Hepatocyte (in vitro differentiated cells): ENCODE results near the gene DDN. TPM values are rescaled to one million over a fixed set of nuclear protein-coding genes. Genes with fewer than 3 reads are reported as not detected.

Experiments
- DNase-seq: peaks from one replicate; pipeline ENCODE4 v3.0.0-alpha.2; 2016; ENCODE audit warnings: low spot score
- H2AFZ ChIP-seq: fragments of 200-600 bp; sonication (generic); 2 replicates; pipeline ENCODE4 v1.6.0; 2016; ENCODE audit warnings: antibody characterized with exemption, mild to moderate bottlenecking
- H3K27ac ChIP-seq: fragments of 200-600 bp; sonication (generic); 2 replicates; pipeline ENCODE4 v1.5.1; 2016; ENCODE audit warnings: mild to moderate bottlenecking
- H3K27me3 ChIP-seq: fragments of 200-600 bp; sonication (generic); 2 replicates; pipeline ENCODE4 v1.6.1; 2016
- H3K36me3 ChIP-seq: fragments of 200-600 bp; sonication (generic); replicated peaks from 2 replicates; pipeline ENCODE4 v1.5.1; 2016; ENCODE audit warnings: low read depth; ENCODE audit not compliant: insufficient read depth
- H3K4me1 ChIP-seq: fragments of 200-600 bp; sonication (generic); 2 replicates; pipeline ENCODE4 v1.5.1; 2016; ENCODE audit warnings: mild to moderate bottlenecking, moderate library complexity; ENCODE audit not compliant: insufficient read depth
- H3K4me2 ChIP-seq: fragments of 200-600 bp; sonication (generic); 2 replicates; pipeline ENCODE4 v1.6.0; 2016
- H3K4me3 ChIP-seq: fragments of 200-600 bp; sonication (generic); 2 replicates; pipeline ENCODE4 v1.5.1; 2016; ENCODE audit warnings: mild to moderate bottlenecking
- H3K79me2 ChIP-seq: fragments of 200-600 bp; sonication (generic); 2 replicates; pipeline ENCODE4 v1.6.0; 2017; ENCODE audit warnings: mild to moderate bottlenecking
- H3K9me2 ChIP-seq: fragments of 200-600 bp; sonication (generic); replicated peaks from 2 replicates; pipeline ENCODE4 v1.6.0; 2017; ENCODE audit warnings: mild to moderate bottlenecking; ENCODE audit not compliant: insufficient read depth
- H3K9me3 ChIP-seq: fragments of 200-600 bp; sonication (generic); 2 replicates; pipeline ENCODE4 v1.5.1; 2016; ENCODE audit warnings: low read depth, mild to moderate bottlenecking
- H4K20me1 ChIP-seq: fragments of 200-600 bp; sonication (generic); 2 replicates; pipeline ENCODE4 v1.6.0; 2016; ENCODE audit warnings: mild to moderate bottlenecking; ENCODE audit not compliant: insufficient read depth, poor library complexity, severe bottlenecking
- CTCF ChIP-seq: fragments of 200-600 bp; sonication (generic); IDR thresholded peaks from 2 replicates; pipeline ENCODE4 v1.5.1; 2016; ENCODE audit warnings: antibody characterized with exemption, mild to moderate bottlenecking; ENCODE audit not compliant: poor library complexity
- EZH2 ChIP-seq: fragments of 200-600 bp; sonication (generic); IDR thresholded peaks from 2 replicates; pipeline ENCODE4 v1.6.1; 2016; ENCODE audit warnings: antibody characterized with exemption, mild to moderate bottlenecking, borderline replicate concordance
- EZH2phosphoT487 ChIP-seq: fragments of 200-600 bp; sonication (generic); IDR thresholded peaks from one replicate; pipeline ENCODE4 v1.6.1; 2018; ENCODE audit warnings: antibody characterized with exemption, mild to moderate bottlenecking, low read depth, moderate library complexity; ENCODE audit not compliant: unreplicated experiment, severe bottlenecking
- WGBS: methylation state at CpG from one replicate; pipeline ENCODE4 v1.1.6; 2016; ENCODE audit warnings: low lambda C conversion rate; ENCODE audit errors: missing lambda C conversion rate; 5-methylcytosine and 5-hydroxymethylcytosine counted together
- polyA plus RNA-seq: library from polyadenylated mRNA; unstranded; fragments of >200 nt; fragmentation: Nextera tagmentation; extraction: Ambion mirVana; gene quantifications from 2 replicates; pipeline ENCODE4 v1.2.1, GENCODE V29; 2016
- total RNA-seq: library from RNA; depleted of rRNA; stranded (reverse); fragments of >200 nt; gene quantifications from 2 replicates; pipeline ENCODE4 v1.2.3, GENCODE V29; 2014

Gene DDN
- total and polyA plus RNA-seq, 2 experiments from 2014 or later: 0.10 TPM; not detected in 1

GRCh38 chr12:48969160-48969771, 29.9 kb downstream of the DDN start:
- Histone ChIP-seq H3K36me3 (no peaks in the 10 kb centered on the region), H3K4me3 (no peak overlapping the region), H3K79me2 (no peaks in the 10 kb centered on the region), H3K4me1 (peaks cover 24% of the 10 kb centered on the region), H3K9me2 (no peaks in the 10 kb centered on the region), H3K4me2 (peak overlapping the region; percentile 78), H3K27me3 (peaks cover 50% of the 10 kb centered on the region), H3K27ac (no peak overlapping the region), H2AFZ (no peak overlapping the region), H4K20me1 (no peaks in the 10 kb centered on the region), H3K9me3 (no peaks in the 10 kb centered on the region)
- TF ChIP-seq EZH2phosphoT487 (no peak), EZH2 (no peak), CTCF (no peak)
- WGBS: 56% methylated on average over 7 of the region's 8 CpGs
- DNase-seq: no peak

- DNase-seq: no peak
- H3K9me2 ChIP-seq: no peaks in the 10 kb centered on the region
- H3K4me3 ChIP-seq: no peak overlapping the region
- no peak overlapping the region for H3K27ac ChIP-seq
- no peaks in the 10 kb centered on the region for H3K9me3 ChIP-seq
- no peak overlapping the region for H3K4me2 ChIP-seq
- no peaks in the 10 kb centered on the region for H3K36me3 ChIP-seq
- WGBS: 68% methylated on average over 3 of the region's 3 CpGs
- no peaks in the 10 kb centered on the region for H3K79me2 ChIP-seq
- TF ChIP-seq EZH2 (no peak), EZH2phosphoT487 (no peak)
- peaks cover 42% of the 10 kb centered on the region for H3K27me3 ChIP-seq
- no peaks in the 10 kb centered on the region for H4K20me1 ChIP-seq
- peaks cover 24% of the 10 kb centered on the region for H3K4me1 ChIP-seq
- no peak overlapping the region for H2AFZ ChIP-seq
Observed at GRCh38 chr12:48968467-48968866, 30.7 kb downstream of the DDN start.

- H3K36me3 ChIP-seq: no peaks in the 10 kb centered on the region
- no peaks in the 10 kb centered on the region for H3K9me2 ChIP-seq
- H3K27ac ChIP-seq: no peak overlapping the region
- H3K4me3 ChIP-seq: no peak overlapping the region
- no peaks in the 10 kb centered on the region for H3K9me3 ChIP-seq
- H3K79me2 ChIP-seq: no peaks in the 10 kb centered on the region
- no peak overlapping the region for H2AFZ ChIP-seq
- no peak for DNase-seq
- WGBS: 66% methylated on average over 7 of the region's 7 CpGs
- peaks cover 38% of the 10 kb centered on the region for H3K27me3 ChIP-seq
- H3K4me2 ChIP-seq: no peak overlapping the region
- TF ChIP-seq EZH2phosphoT487 (no peak), CTCF (no peak), EZH2 (no peak)
- peaks cover 24% of the 10 kb centered on the region for H3K4me1 ChIP-seq
- H4K20me1 ChIP-seq: no peaks in the 10 kb centered on the region
Observed at GRCh38 chr12:48967991-48968390, 31.2 kb downstream of the DDN start.

GRCh38 chr12:48966177-48966895, 32.8 kb downstream of the DDN start:
- TF ChIP-seq EZH2: no peak
- no peak for TF ChIP-seq EZH2phosphoT487
- TF ChIP-seq CTCF: no peak
- DNase-seq: no peak
- Histone ChIP-seq H3K4me1 (peaks cover 23% of the 10 kb centered on the region), H3K36me3 (no peaks in the 10 kb centered on the region), H3K4me3 (no peak overlapping the region), H2AFZ (no peak overlapping the region), H3K27me3 (peaks cover 21% of the 10 kb centered on the region), H3K79me2 (no peaks in the 10 kb centered on the region), H3K9me3 (no peaks in the 10 kb centered on the region), H3K9me2 (no peaks in the 10 kb centered on the region), H4K20me1 (no peaks in the 10 kb centered on the region), H3K4me2 (no peak overlapping the region), H3K27ac (no peak overlapping the region)
- 78% methylated on average over 20 of the region's 20 CpGs for WGBS
